K562 (cell line): ENCODE data around the gene GALNT16. TPM values are rescaled to one million over a fixed set of nuclear protein-coding genes. Genes with fewer than 3 reads are reported as not detected.

Experiments used
- ATAC-seq: fragments of 200-7000 bp; cut with Tn5 transposase; 3 replicates; pipeline ENCODE4 v1.9.1; 2020; ENCODE audit warnings: moderate library complexity
- BruUV-seq: library from RNA; stranded (reverse); fragments of 400-500 nt; replicated peaks from 2 replicates; lab custom pipeline; 2021; lab: Mats Ljungman, UMichigan
- CTCF ChIA-PET: fragments of 300-600 bp; formaldehyde crosslinking; extraction: SDS; loops from one replicate; lab custom pipeline; 2021; ENCODE audit warnings: low intra/inter-chr PET ratio; lab: Yijun Ruan, JAX
- POLR2A ChIA-PET: fragments of 300-600, 350-650 bp; sonication (Branson Sonifier 250); formaldehyde crosslinking; extraction: SDS; loops from one replicate; lab custom pipeline; 2021; ENCODE audit warnings: antibody characterized with exemption, inconsistent platforms; lab: Yijun Ruan, JAX
- DNase-seq, 4 experiments: peaks; one replicate each; pipeline versions ENCODE4 v3.0.0 to v3.0.0-alpha.2; 2011 to 2018; ENCODE audit warnings: low spot score in 3 of 4, mixed read lengths in 3 of 4; ENCODE audit errors: extremely low read depth in 1 of 4
- FAIRE-seq: peaks from 2 replicates; lab custom pipeline; 2011; peaks lifted over from hg19 to GRCh38; lab: Jason Lieb, UNC
- H2AFZ ChIP-seq: 2 replicates; pipeline ENCODE4 v1.6.0; 2011; ENCODE audit warnings: low read depth, low read length, control low read depth, inconsistent platforms
- H3K27ac ChIP-seq: fragments of 200-600 bp; 3 replicates; pipeline ENCODE4 v1.8.0; 2011; ENCODE audit warnings: low read depth, mild to moderate bottlenecking, control low read depth, inconsistent platforms, low read length, moderate library complexity, mixed read lengths; ENCODE audit errors: extremely low read depth
- H3K27me3 ChIP-seq, 2 experiments: fragments of 300-600 bp in 1 of 2; 2 replicates in 1 of 2; 3 replicates in 1 of 2; pipeline versions ENCODE4 v1.6.0 to v1.8.0; 2011; ENCODE audit warnings: inconsistent platforms in 2 of 2, low read length in 2 of 2, mild to moderate bottlenecking in 1 of 2, mixed read lengths in 1 of 2, moderate library complexity in 1 of 2; ENCODE audit not compliant: control insufficient read depth in 2 of 2, insufficient read depth in 2 of 2
- H3K36me3 ChIP-seq: fragments of 300-600 bp; 3 replicates; pipeline ENCODE4 v1.8.0; 2011; ENCODE audit warnings: mild to moderate bottlenecking, low read length, inconsistent platforms; ENCODE audit not compliant: control insufficient read depth, insufficient read depth
- H3K4me1 ChIP-seq, 2 experiments: fragments of 200-600 bp in 1 of 2; replicated peaks in 1 of 2; 2 replicates in 1 of 2; 3 replicates in 1 of 2; pipeline versions ENCODE4 v1.5.1 to v1.8.0; 2011; ENCODE audit warnings: inconsistent platforms in 2 of 2, low read length in 2 of 2, mild to moderate bottlenecking in 1 of 2, mixed read lengths in 1 of 2, moderate library complexity in 1 of 2; ENCODE audit not compliant: control insufficient read depth in 2 of 2, insufficient read depth in 2 of 2
- H3K4me2 ChIP-seq: 2 replicates; pipeline ENCODE4 v1.6.1; 2011; ENCODE audit warnings: low read length, control low read depth, inconsistent platforms, mixed read lengths; ENCODE audit not compliant: insufficient read depth
- H3K4me3 ChIP-seq: fragments of 200-600 bp; sonication (generic), shearing (Covaris generic); 2 replicates; pipeline ENCODE4 v1.5.1; 2016; ENCODE audit warnings: control low read depth, inconsistent platforms
- H3K79me2 ChIP-seq: fragments of 200-600 bp; 3 replicates; pipeline ENCODE4 v1.8.0; 2011; ENCODE audit warnings: low read length, inconsistent platforms; ENCODE audit not compliant: control insufficient read depth, insufficient read depth
- H3K9ac ChIP-seq, 2 experiments: 2 replicates each; pipeline versions ENCODE4 v1.6.0 to v1.6.1; 2011; ENCODE audit warnings: low read depth in 2 of 2, low read length in 2 of 2, control low read depth in 1 of 2, inconsistent platforms in 1 of 2, mild to moderate bottlenecking in 1 of 2, mixed read lengths in 1 of 2; ENCODE audit not compliant: insufficient read depth in 1 of 2
- H3K9me1 ChIP-seq: one replicate; pipeline ENCODE4 v1.6.0; 2011; ENCODE audit warnings: inconsistent platforms, mild to moderate bottlenecking, low read length, moderate library complexity; ENCODE audit not compliant: control insufficient read depth, insufficient read depth
- H3K9me3 ChIP-seq: replicated peaks from 2 replicates; pipeline ENCODE4 v1.5.1; 2011; ENCODE audit warnings: low read depth, low read length, inconsistent platforms; ENCODE audit not compliant: control insufficient read depth, insufficient read depth
- H4K20me1 ChIP-seq: replicated peaks from 2 replicates; pipeline ENCODE4 v1.6.1; 2011; ENCODE audit warnings: low read length, inconsistent platforms, mixed read lengths; ENCODE audit not compliant: control insufficient read depth, insufficient read depth
- CBX3 ChIP-seq, 2 experiments: IDR thresholded peaks; 1 replicate in 1 of 2; 2 replicates in 1 of 2; pipeline ENCODE4 v1.6.1; 2012; ENCODE audit warnings: inconsistent platforms in 2 of 2, low read length in 2 of 2, borderline replicate concordance in 1 of 2, control low read depth in 1 of 2
- DNMT1 ChIP-seq: fragments of 450-650 bp; IDR thresholded peaks from 2 replicates; pipeline ENCODE4 v1.6.1; 2016; ENCODE audit warnings: antibody characterized with exemption, mild to moderate bottlenecking
- SMAD4 ChIP-seq: fragments of 250-450 bp; sonication (Bioruptor Pico); conservative IDR thresholded peaks from 2 replicates; pipeline ENCODE4 v1.8.0; 2021; ENCODE audit warnings: inconsistent platforms, mild to moderate bottlenecking, moderate library complexity
- WGBS: fragments of 100-300 bp; shearing (Covaris generic); methylation state at CpG from one replicate; pipeline ENCODE4 v1.1.6; 2016; ENCODE audit warnings: low coverage, mixed read lengths; ENCODE audit not compliant: insufficient coverage; ENCODE audit errors: missing lambda C conversion rate; 5-methylcytosine and 5-hydroxymethylcytosine counted together
- in situ Hi-C: fragments of 300-500 bp; cut with MboI; formaldehyde crosslinking; loops from 4 replicates; pipeline ENCODE4 v1.15.0; 2018; ENCODE audit warnings: inconsistent platforms, mixed read lengths
- intact Hi-C: fragments of 100-400 bp; cut with micrococcal nuclease; formaldehyde crosslinking; loops from 2 replicates; pipeline ENCODE4 v1.14.2; 2022
- polyA plus RNA-seq, 8 experiments: library from polyadenylated mRNA; depleted of rRNA in 4 of 8; stranded (reverse) in 5 of 8; unstranded in 3 of 8; fragments of >200 nt; fragmentation: Nextera tagmentation in 2 of 8; fragmentation: Illumina TruSeq in 1 of 8; extraction: Ambion mirVana in 2 of 8; extraction: Trizol in 1 of 8; gene quantifications; 2 replicates each; pipeline versions ENCODE4 v1.2.1 to v1.2.3, GENCODE V29; 2011 to 2014; ENCODE audit warnings: inconsistent platforms in 1 of 8, missing spikeins in 1 of 8
- total RNA-seq, 7 experiments: library from RNA; depleted of rRNA in 6 of 7; stranded (reverse); fragments of >200 nt in 6 of 7; fragmentation: Illumina TruSeq in 2 of 7; extraction: Trizol in 2 of 7; gene quantifications; 2 replicates each; pipeline versions ENCODE4 v1.2.1 to v1.2.3, GENCODE V29; 2011 to 2021; ENCODE audit warnings: low replicate concordance in 1 of 7
- TF ChIP-seq, protein P1 (sequence below), 2 experiments: fragments of 450-650 bp; IDR thresholded peaks; 2 replicates each; pipeline ENCODE4 v1.6.1; 2016; ENCODE audit warnings: mild to moderate bottlenecking in 2 of 2, borderline replicate concordance in 1 of 2, low read depth in 1 of 2, moderate library complexity in 1 of 2

The GALNT16 gene
- total and polyA plus RNA-seq, 9 of the 15 experiments (the other 6 are each of a cell fraction or from before 2014, with no cell fraction given), result not detected

DNA sequence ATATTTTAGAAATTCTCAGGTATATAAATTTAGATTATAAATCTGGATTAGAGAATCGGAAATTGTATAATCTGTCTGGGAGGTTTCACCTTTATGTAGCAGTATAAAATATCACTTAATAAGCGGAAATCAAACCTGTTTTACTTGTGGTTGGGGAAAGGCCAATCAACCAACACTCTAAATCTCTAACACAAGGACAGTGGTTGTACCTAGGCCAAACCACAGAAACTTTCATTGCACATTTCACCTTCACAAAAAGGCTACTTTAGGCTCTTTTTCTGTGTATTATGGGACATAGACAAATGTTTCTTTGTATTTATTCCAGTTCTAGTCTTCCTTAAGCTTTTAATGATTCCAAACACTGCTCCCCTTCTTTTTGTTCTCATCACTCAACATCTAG is 118.3 kb downstream of the GALNT16 start:
- H3K9me1 ChIP-seq, result no peaks in the 10 kb centered on the region
- peaks cover 15% of the 10 kb centered on the region for H3K79me2 ChIP-seq
- no TSS peak for BruUV-seq
- H3K4me3 ChIP-seq, result no peak overlapping the region
- H3K36me3 ChIP-seq, result peaks cover 60% of the 10 kb centered on the region
- TF ChIP-seq CBX3 (IDR thresholded peaks at IDR 0.05; ENCODE audit: borderline replicate concordance in 1 of 2, low read length in 2 of 2) (no peak), DNMT1 (no peak), SMAD4 (CRISPR knock-in tag) (no peak)
- 0 out of 2 replicates have a peak, but pooled peaks cover 4% of the 10 kb centered on the region for H4K20me1 ChIP-seq
- no peak overlapping the region for H2AFZ ChIP-seq
- in situ Hi-C loops, result no loop called here
- ATAC-seq (no peak), FAIRE-seq (no peak), DNase-seq (no peak)
- WGBS, result 93% methylated on average over 2 of the region's 2 CpGs
- H3K9ac ChIP-seq, result no peak overlapping the region
- ChIA-PET POLR2A (no interaction called here), CTCF (no interaction called here)
- no peaks in the 10 kb centered on the region for H3K27me3 ChIP-seq
- H3K4me1 ChIP-seq, result no peaks in the 10 kb centered on the region
- no peak overlapping the region for H3K27ac ChIP-seq
- no peaks in the 10 kb centered on the region for H3K9me3 ChIP-seq
- H3K4me2 ChIP-seq, result no peak overlapping the region
- intact Hi-C loops, result no loop called here

DNA sequence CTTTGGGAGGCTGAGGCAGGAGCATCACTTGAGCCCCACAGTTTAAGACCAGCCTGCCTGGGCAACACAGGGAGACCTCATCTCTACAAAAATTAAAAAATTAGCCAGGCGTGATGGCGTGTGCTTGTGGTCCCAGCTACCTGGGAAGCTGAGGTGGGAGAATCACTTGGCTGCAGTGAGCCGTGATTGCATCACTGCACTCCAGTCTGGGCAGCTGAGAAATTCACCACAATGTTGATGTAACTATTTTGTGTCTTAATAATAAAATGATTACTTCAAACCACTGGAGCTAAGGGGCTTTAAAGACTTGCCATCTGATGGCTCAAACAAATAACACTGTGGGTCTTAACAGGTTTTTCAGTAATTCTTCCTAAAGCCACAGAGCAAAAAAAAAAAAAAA is 127.4 kb downstream of the GALNT16 start:
- H3K36me3 ChIP-seq, result peaks cover 95% of the 10 kb centered on the region
- no TSS peak for BruUV-seq
- H3K4me1 ChIP-seq, result no peaks in the 10 kb centered on the region
- WGBS, result 97% methylated on average over 3 of the region's 3 CpGs
- in situ Hi-C loops, result no loop called here
- H2AFZ ChIP-seq, result no peak overlapping the region
- H3K9me1 ChIP-seq, result no peaks in the 10 kb centered on the region
- peaks cover 9% of the 10 kb centered on the region for H4K20me1 ChIP-seq
- POLR2A ChIA-PET, result interaction anchor here (0.6 to 1.7 kb wide), 4 partner anchors 9 to 369 kb away, joined by 3 to 10 read pairs (median 5); partner anchors contain the start of genes ERH and SLC39A9
- H3K27ac ChIP-seq, result no peak overlapping the region
- no peaks in the 10 kb centered on the region for H3K9me3 ChIP-seq
- no peak for ATAC-seq
- H3K27me3 ChIP-seq, result no peaks in the 10 kb centered on the region
- H3K4me3 ChIP-seq, result no peak overlapping the region
- no peak for DNase-seq
- no peak overlapping the region for H3K4me2 ChIP-seq
- no peak overlapping the region for H3K9ac ChIP-seq
- H3K79me2 ChIP-seq, result peaks cover 94% of the 10 kb centered on the region
- no peak for FAIRE-seq
- CTCF ChIA-PET, result no interaction called here
- intact Hi-C loops, result no loop called here
- TF ChIP-seq, protein P1, sequence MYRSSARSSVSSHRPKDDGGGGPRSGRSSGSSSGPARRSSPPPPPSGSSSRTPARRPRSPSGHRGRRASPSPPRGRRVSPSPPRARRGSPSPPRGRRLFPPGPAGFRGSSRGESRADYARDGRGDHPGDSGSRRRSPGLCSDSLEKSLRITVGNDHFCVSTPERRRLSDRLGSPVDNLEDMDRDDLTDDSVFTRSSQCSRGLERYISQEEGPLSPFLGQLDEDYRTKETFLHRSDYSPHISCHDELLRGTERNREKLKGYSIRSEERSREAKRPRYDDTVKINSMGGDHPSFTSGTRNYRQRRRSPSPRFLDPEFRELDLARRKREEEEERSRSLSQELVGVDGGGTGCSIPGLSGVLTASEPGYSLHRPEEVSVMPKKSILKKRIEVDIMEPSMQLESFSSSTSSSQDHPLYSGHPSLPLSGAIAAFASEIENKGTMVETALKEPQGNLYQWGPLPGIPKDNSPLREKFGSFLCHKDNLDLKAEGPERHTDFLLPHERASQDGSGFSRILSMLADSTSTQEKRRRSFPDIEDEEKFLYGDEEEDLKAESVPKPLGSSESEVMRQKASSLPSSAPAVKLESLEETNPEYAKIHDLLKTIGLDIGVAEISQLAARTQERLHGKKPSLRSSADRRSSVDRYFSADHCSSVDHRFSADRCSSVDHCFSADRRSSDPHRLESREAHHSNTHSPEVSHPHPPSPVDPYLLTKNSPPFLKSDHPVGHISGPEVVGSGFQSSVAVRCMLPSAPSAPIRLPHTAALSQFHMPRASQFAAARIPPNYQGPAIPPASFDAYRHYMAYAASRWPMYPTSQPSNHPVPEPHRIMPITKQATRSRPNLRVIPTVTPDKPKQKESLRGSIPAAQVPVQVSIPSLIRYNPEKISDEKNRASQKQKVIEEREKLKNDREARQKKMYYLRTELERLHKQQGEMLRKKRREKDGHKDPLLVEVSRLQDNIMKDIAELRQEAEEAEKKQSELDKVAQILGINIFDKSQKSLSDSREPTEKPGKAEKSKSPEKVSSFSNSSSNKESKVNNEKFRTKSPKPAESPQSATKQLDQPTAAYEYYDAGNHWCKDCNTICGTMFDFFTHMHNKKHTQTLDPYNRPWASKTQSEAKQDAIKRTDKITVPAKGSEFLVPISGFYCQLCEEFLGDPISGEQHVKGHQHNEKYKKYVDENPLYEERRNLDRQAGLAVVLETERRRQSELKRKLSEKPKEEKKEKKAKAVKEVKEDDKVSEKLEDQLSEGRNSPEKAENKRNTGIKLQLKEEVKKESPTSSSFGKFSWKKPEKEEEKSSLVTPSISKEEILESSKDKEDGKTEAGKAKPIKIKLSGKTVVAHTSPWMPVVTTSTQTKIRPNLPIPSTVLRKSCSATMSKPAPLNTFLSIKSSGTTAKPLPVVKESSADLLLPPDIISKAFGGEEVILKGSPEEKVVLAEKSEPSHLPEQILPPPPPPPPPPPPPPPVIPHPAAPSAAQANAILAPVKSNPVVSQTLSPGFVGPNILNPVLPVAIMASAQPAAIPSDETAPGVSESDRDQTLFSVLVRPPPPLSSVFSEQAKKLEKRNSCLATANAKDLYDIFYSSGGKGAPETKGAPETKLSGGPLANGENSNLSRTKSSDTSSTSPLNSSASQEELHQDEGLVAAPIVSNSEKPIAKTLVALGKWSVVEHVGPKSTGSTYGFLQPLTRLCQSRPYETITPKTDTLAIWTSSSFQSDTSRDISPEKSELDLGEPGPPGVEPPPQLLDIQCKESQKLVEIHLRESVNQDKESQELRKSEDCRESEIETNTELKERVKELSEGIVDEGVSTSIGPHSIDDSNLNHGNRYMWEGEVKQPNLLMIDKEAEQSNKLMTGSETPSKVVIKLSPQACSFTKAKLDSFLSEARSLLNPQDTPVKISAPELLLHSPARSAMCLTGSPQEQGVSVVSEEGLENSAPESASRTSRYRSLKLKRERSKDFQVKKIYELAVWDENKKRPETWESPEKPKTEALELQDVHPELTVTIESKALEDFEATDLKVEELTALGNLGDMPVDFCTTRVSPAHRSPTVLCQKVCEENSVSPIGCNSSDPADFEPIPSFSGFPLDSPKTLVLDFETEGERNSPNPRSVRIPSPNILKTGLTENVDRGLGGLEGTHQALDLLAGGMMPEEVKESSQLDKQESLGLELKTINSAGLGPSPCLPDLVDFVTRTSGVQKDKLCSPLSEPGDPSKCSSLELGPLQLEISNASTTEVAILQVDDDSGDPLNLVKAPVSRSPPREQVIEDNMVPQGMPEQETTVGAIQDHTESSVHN (IDR thresholded peaks at IDR 0.05; ENCODE audit: borderline replicate concordance in 1 of 2, low read depth in 1 of 2), result no peak
